Parietal lobe (tissue), 1 donor: ENCODE data around the gene DDX18. TPM values are rescaled to one million over a fixed set of nuclear protein-coding genes. Genes with fewer than 3 reads are reported as not detected.

ENCODE experiments used
- total RNA-seq: library from RNA; depleted of rRNA; stranded (reverse); fragments of >200 nt; gene quantifications from one replicate; pipeline ENCODE4 v1.2.3, GENCODE V29; 2014

Gene DDX18
- total RNA-seq, result 67.9 TPM

GRCh38 chr2:117814417-117815264, at the start of gene DDX18:
TSS of gene DDX18 (plus strand) at chr2:117814691. CDS start at chr2:117814778, 87 bp downstream.

Other genes with a start within 250 kb of the DDX18 start
- gene CCDC93, start 199.4 kb downstream of the DDX18 start, total RNA-seq, result 82.3 TPM